SK-N-SH treated with all-trans-retinoic acid at 6 μM for 48 hours (cell line): ENCODE data around the gene DCXR.

ENCODE experiments used
- ATAC-seq: fragments of 200-7000 bp; cut with Tn5 transposase; 3 replicates; pipeline ENCODE4 v1.9.1; 2020; ENCODE audit warnings: mild to moderate bottlenecking, moderate library complexity
- ARNTL ChIP-seq: fragments of 450-650 bp; formaldehyde crosslinking; IDR thresholded peaks from 2 replicates; pipeline ENCODE4 v1.5.0; 2020; ENCODE audit warnings: low read depth, mild to moderate bottlenecking, moderate library complexity, borderline replicate concordance
- BACH2 ChIP-seq: fragments of 250-450 bp; sonication (Bioruptor Pico); IDR thresholded peaks from 2 replicates; pipeline ENCODE4 v1.9.0; 2021; ENCODE audit warnings: mild to moderate bottlenecking, borderline replicate concordance
- CSDC2 ChIP-seq: fragments of 250-450 bp; sonication (Bioruptor Pico); IDR thresholded peaks from 2 replicates; pipeline ENCODE4 v1.5.0; 2020; ENCODE audit warnings: mild to moderate bottlenecking, moderate library complexity
- ESRRG ChIP-seq: fragments of 250-450 bp; sonication (Bioruptor Pico); IDR thresholded peaks from 2 replicates; pipeline ENCODE4 v1.6.1; 2021; ENCODE audit warnings: mild to moderate bottlenecking
- GLIS3 ChIP-seq: fragments of 250-450 bp; sonication (Bioruptor Pico); IDR thresholded peaks from 2 replicates; pipeline ENCODE4 v1.5.0; 2020; ENCODE audit warnings: mild to moderate bottlenecking, moderate library complexity
- OSR1 ChIP-seq: fragments of 250-450 bp; sonication (Bioruptor Pico); IDR thresholded peaks from 2 replicates; pipeline ENCODE4 v1.8.0; 2022; ENCODE audit warnings: moderate library complexity, mild to moderate bottlenecking, inconsistent platforms
- PPARA ChIP-seq: fragments of 250-450 bp; sonication (Bioruptor Pico); IDR thresholded peaks from 2 replicates; pipeline ENCODE4 v1.5.0; 2020; ENCODE audit warnings: mild to moderate bottlenecking, borderline replicate concordance
- RARB ChIP-seq: fragments of 250-450 bp; sonication (Bioruptor Pico); IDR thresholded peaks from 2 replicates; pipeline ENCODE4 v1.8.0; 2021; ENCODE audit warnings: mild to moderate bottlenecking, moderate library complexity
- SNAI2 ChIP-seq: fragments of 250-450 bp; sonication (Bioruptor Pico); IDR thresholded peaks from 2 replicates; pipeline ENCODE4 v1.5.0; 2020; ENCODE audit warnings: mild to moderate bottlenecking, moderate library complexity
- TCF4 ChIP-seq: fragments of 250-450 bp; sonication (Bioruptor Pico); IDR thresholded peaks from 2 replicates; pipeline ENCODE4 v1.8.0; 2021; ENCODE audit warnings: mild to moderate bottlenecking, moderate library complexity, borderline replicate concordance
- TOX ChIP-seq: fragments of 250-450 bp; sonication (Bioruptor Pico); IDR thresholded peaks from 2 replicates; pipeline ENCODE4 v1.8.0; 2021; ENCODE audit warnings: mild to moderate bottlenecking, moderate library complexity, borderline replicate concordance
- ZC3H10 ChIP-seq: fragments of 250-450 bp; sonication (Bioruptor Pico); IDR thresholded peaks from 2 replicates; pipeline ENCODE4 v1.5.1; 2021; ENCODE audit warnings: mild to moderate bottlenecking, moderate library complexity
- ZFP3 ChIP-seq: fragments of 250-450 bp; sonication (Bioruptor Pico); IDR thresholded peaks from 2 replicates; pipeline ENCODE4 v1.5.0; 2020; ENCODE audit warnings: mild to moderate bottlenecking, moderate library complexity
- ZFP30 ChIP-seq: fragments of 450-650 bp; formaldehyde crosslinking; IDR thresholded peaks from 2 replicates; pipeline ENCODE4 v1.5.0; 2022; ENCODE audit warnings: mild to moderate bottlenecking, moderate library complexity
- ZNF565 ChIP-seq: fragments of 450-650 bp; formaldehyde crosslinking; conservative IDR thresholded peaks from 2 replicates; pipeline ENCODE4 v1.5.0; 2020; ENCODE audit warnings: low read depth, mild to moderate bottlenecking, moderate library complexity
- ZNF70 ChIP-seq: fragments of 450-650 bp; formaldehyde crosslinking; IDR thresholded peaks from 2 replicates; pipeline ENCODE4 v1.5.0; 2020; ENCODE audit warnings: mild to moderate bottlenecking, moderate library complexity
- TF ChIP-seq, protein P1 (sequence below): fragments of 250-450 bp; sonication (Bioruptor Pico); IDR thresholded peaks from 2 replicates; pipeline ENCODE4 v1.5.1; 2020; ENCODE audit warnings: low read depth, mild to moderate bottlenecking, moderate library complexity
- TF ChIP-seq, protein P2 (sequence below): fragments of 250-450 bp; sonication (Bioruptor Pico); IDR thresholded peaks from 2 replicates; pipeline ENCODE4 v1.5.0; 2020; ENCODE audit warnings: mild to moderate bottlenecking, moderate library complexity
- TF ChIP-seq, protein P3 (sequence below): fragments of 250-450 bp; sonication (Bioruptor Pico); IDR thresholded peaks from 2 replicates; pipeline ENCODE4 v1.8.0; 2021; ENCODE audit warnings: low read depth, mild to moderate bottlenecking, moderate library complexity, borderline replicate concordance
- TF ChIP-seq, protein P4 (sequence below): fragments of 250-450 bp; sonication (Bioruptor Pico); IDR thresholded peaks from 2 replicates; pipeline ENCODE4 v1.8.0; 2020; ENCODE audit warnings: mild to moderate bottlenecking, moderate library complexity, borderline replicate concordance
- TF ChIP-seq, protein P5 (sequence below): fragments of 250-450 bp; sonication (Bioruptor Pico); IDR thresholded peaks from 2 replicates; pipeline ENCODE4 v1.5.1; 2021; ENCODE audit warnings: mild to moderate bottlenecking, moderate library complexity

The DCXR gene

GRCh38 chr17:82083009-82083408 is 45.5 kb upstream of the DCXR start:
- no peak for ATAC-seq
- TF ChIP-seq, protein P1, sequence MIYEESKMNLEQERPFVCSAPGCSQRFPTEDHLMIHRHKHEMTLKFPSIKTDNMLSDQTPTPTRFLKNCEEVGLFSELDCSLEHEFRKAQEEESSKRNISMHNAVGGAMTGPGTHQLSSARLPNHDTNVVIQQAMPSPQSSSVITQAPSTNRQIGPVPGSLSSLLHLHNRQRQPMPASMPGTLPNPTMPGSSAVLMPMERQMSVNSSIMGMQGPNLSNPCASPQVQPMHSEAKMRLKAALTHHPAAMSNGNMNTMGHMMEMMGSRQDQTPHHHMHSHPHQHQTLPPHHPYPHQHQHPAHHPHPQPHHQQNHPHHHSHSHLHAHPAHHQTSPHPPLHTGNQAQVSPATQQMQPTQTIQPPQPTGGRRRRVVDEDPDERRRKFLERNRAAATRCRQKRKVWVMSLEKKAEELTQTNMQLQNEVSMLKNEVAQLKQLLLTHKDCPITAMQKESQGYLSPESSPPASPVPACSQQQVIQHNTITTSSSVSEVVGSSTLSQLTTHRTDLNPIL, result no peak
- TF ChIP-seq, protein P2, sequence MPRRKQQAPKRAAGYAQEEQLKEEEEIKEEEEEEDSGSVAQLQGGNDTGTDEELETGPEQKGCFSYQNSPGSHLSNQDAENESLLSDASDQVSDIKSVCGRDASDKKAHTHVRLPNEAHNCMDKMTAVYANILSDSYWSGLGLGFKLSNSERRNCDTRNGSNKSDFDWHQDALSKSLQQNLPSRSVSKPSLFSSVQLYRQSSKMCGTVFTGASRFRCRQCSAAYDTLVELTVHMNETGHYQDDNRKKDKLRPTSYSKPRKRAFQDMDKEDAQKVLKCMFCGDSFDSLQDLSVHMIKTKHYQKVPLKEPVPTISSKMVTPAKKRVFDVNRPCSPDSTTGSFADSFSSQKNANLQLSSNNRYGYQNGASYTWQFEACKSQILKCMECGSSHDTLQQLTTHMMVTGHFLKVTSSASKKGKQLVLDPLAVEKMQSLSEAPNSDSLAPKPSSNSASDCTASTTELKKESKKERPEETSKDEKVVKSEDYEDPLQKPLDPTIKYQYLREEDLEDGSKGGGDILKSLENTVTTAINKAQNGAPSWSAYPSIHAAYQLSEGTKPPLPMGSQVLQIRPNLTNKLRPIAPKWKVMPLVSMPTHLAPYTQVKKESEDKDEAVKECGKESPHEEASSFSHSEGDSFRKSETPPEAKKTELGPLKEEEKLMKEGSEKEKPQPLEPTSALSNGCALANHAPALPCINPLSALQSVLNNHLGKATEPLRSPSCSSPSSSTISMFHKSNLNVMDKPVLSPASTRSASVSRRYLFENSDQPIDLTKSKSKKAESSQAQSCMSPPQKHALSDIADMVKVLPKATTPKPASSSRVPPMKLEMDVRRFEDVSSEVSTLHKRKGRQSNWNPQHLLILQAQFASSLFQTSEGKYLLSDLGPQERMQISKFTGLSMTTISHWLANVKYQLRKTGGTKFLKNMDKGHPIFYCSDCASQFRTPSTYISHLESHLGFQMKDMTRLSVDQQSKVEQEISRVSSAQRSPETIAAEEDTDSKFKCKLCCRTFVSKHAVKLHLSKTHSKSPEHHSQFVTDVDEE (CRISPR knock-in tag), result no peak
- TF ChIP-seq ZFP3, result no peak
- TF ChIP-seq ESRRG, result no peak
- TF ChIP-seq ZNF70 (CRISPR knock-in tag), result no peak
- TF ChIP-seq BACH2, result no peak
- no peak for TF ChIP-seq OSR1
- no peak for TF ChIP-seq ZNF565 (CRISPR knock-in tag)
- TF ChIP-seq, protein P3, sequence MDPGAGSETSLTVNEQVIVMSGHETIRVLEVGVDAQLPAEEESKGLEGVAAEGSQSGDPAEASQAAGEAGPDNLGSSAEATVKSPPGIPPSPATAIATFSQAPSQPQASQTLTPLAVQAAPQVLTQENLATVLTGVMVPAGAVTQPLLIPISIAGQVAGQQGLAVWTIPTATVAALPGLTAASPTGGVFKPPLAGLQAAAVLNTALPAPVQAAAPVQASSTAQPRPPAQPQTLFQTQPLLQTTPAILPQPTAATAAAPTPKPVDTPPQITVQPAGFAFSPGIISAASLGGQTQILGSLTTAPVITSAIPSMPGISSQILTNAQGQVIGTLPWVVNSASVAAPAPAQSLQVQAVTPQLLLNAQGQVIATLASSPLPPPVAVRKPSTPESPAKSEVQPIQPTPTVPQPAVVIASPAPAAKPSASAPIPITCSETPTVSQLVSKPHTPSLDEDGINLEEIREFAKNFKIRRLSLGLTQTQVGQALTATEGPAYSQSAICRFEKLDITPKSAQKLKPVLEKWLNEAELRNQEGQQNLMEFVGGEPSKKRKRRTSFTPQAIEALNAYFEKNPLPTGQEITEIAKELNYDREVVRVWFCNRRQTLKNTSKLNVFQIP (CRISPR knock-in tag), result no peak
- no peak for TF ChIP-seq SNAI2
- no peak for TF ChIP-seq PPARA (CRISPR knock-in tag)
- no peak for TF ChIP-seq RARB (CRISPR knock-in tag)
- TF ChIP-seq, protein P4, sequence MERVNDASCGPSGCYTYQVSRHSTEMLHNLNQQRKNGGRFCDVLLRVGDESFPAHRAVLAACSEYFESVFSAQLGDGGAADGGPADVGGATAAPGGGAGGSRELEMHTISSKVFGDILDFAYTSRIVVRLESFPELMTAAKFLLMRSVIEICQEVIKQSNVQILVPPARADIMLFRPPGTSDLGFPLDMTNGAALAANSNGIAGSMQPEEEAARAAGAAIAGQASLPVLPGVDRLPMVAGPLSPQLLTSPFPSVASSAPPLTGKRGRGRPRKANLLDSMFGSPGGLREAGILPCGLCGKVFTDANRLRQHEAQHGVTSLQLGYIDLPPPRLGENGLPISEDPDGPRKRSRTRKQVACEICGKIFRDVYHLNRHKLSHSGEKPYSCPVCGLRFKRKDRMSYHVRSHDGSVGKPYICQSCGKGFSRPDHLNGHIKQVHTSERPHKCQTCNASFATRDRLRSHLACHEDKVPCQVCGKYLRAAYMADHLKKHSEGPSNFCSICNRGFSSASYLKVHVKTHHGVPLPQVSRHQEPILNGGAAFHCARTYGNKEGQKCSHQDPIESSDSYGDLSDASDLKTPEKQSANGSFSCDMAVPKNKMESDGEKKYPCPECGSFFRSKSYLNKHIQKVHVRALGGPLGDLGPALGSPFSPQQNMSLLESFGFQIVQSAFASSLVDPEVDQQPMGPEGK (CRISPR knock-in tag), result no peak
- no peak for TF ChIP-seq ZFP30 (CRISPR knock-in tag)
- TF ChIP-seq GLIS3 (CRISPR knock-in tag), result no peak
- no peak for TF ChIP-seq TOX (CRISPR knock-in tag)
- TF ChIP-seq ARNTL, result no peak
- TF ChIP-seq CSDC2 (CRISPR knock-in tag), result no peak

- no peak for ATAC-seq
- no peak for TF ChIP-seq ARNTL
- TF ChIP-seq, protein P5, sequence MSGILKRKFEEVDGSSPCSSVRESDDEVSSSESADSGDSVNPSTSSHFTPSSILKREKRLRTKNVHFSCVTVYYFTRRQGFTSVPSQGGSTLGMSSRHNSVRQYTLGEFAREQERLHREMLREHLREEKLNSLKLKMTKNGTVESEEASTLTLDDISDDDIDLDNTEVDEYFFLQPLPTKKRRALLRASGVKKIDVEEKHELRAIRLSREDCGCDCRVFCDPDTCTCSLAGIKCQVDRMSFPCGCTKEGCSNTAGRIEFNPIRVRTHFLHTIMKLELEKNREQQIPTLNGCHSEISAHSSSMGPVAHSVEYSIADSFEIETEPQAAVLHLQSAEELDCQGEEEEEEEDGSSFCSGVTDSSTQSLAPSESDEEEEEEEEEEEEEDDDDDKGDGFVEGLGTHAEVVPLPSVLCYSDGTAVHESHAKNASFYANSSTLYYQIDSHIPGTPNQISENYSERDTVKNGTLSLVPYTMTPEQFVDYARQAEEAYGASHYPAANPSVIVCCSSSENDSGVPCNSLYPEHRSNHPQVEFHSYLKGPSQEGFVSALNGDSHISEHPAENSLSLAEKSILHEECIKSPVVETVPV (CRISPR knock-in tag), result no peak
- no peak for TF ChIP-seq TCF4 (CRISPR knock-in tag)
- TF ChIP-seq, protein P3 (CRISPR knock-in tag), result no peak
- no peak for TF ChIP-seq GLIS3 (CRISPR knock-in tag)
- no peak for TF ChIP-seq PPARA (CRISPR knock-in tag)
- no peak for TF ChIP-seq ZFP30 (CRISPR knock-in tag)
- no peak for TF ChIP-seq ZC3H10 (CRISPR knock-in tag)
- TF ChIP-seq, protein P1, result no peak
- no peak for TF ChIP-seq ZNF565 (CRISPR knock-in tag)
These were observed 45.0 kb upstream of the DCXR start for GRCh38 chr17:82082456-82082855.
